Upper lobe of left lung (tissue), 4 donors: ENCODE data around the gene LYPD6B.

Experiments
- CTCF ChIP-seq, 6 experiments: fragments of 450-650 bp in 4 of 6; fragments of 200-600 bp in 2 of 6; sonication (generic) in 2 of 6; IDR thresholded peaks; one replicate each; pipeline ENCODE4 v1.5.1; 2016 to 2019; ENCODE audit warnings: antibody characterized with exemption in 6 of 6
- POLR2AphosphoS5 ChIP-seq, 2 donors: sonication (generic); formaldehyde crosslinking; IDR thresholded peaks; one replicate each; pipeline ENCODE4 v1.5.1; 2017; ENCODE audit warnings: antibody characterized with exemption in 2 of 2

DNA sequence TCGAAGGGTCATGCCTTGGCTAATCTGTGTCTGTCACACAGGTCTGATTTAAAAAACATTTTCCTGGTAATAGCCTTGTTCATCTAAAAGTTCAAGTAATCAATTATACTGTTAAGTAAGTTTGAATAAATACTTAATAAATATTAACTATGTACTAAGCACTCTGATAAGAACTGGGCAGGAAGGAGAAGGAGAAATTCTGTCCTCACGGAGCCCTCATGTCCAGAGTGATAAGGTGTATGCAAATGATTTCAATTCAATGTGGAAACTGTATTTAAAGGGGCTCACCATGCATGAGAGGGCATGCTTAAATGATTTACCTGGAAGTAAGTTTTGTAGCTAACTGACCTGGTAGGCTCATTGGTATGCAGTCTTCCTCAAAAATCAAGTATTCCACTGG, 197.9 kb downstream of the LYPD6B start:
- TF ChIP-seq CTCF (IDR thresholded peaks at IDR 0.05) = no peak
- TF ChIP-seq POLR2AphosphoS5 (IDR thresholded peaks at IDR 0.05) = no peak
